H1 (cell line): Measurements from ENCODE around the gene C3orf49. TPM values are rescaled to one million over a fixed set of nuclear protein-coding genes. Genes with fewer than 3 reads are reported as not detected.

Experiments
- CTCF ChIA-PET: fragments of 300-600 bp; sonication (Branson Sonifier 250); formaldehyde crosslinking; loops from one replicate; lab custom pipeline; 2021; ENCODE audit not compliant: partially characterized antibody; lab: Charles Lee
- POLR2A ChIA-PET: fragments of 300-600 bp; sonication (Branson Sonifier 250); formaldehyde crosslinking; loops from one replicate; lab custom pipeline; 2021; ENCODE audit warnings: inconsistent platforms; ENCODE audit not compliant: partially characterized antibody; lab: Charles Lee
- DNase-seq, 2 experiments: peaks; one replicate each; pipeline versions ENCODE4 v3.0.0 to v3.0.0-alpha.2; 2010 to 2022; ENCODE audit warnings: low spot score in 2 of 2, low read depth in 1 of 2, mixed read lengths in 1 of 2
- FAIRE-seq: peaks from 2 replicates; lab custom pipeline; 2011; peaks lifted over from hg19 to GRCh38; lab: Jason Lieb, UNC
- H2AFZ ChIP-seq: 2 replicates; pipeline ENCODE4 v1.8.1; 2012; ENCODE audit warnings: low read length, inconsistent platforms
- H2AK5ac ChIP-seq: 2 replicates; pipeline ENCODE4 v1.6.1; 2013; ENCODE audit warnings: low read depth, low read length
- H2BK120ac ChIP-seq: replicated peaks from 2 replicates; pipeline ENCODE3; 2013; ENCODE audit warnings: low read depth, low read length, inconsistent platforms
- H2BK12ac ChIP-seq: 2 replicates; pipeline ENCODE4 v1.6.1; 2013; ENCODE audit warnings: low read depth, low read length
- H2BK15ac ChIP-seq: 2 replicates; pipeline ENCODE4 v1.6.1; 2013; ENCODE audit warnings: low read length
- H2BK20ac ChIP-seq: 2 replicates; pipeline ENCODE4 v1.6.1; 2013; ENCODE audit warnings: low read length
- H2BK5ac ChIP-seq: 2 replicates; pipeline ENCODE4 v1.6.1; 2013; ENCODE audit warnings: low read depth, low read length
- H3K14ac ChIP-seq: 2 replicates; pipeline ENCODE4 v1.6.1; 2013; ENCODE audit warnings: inconsistent platforms; ENCODE audit not compliant: insufficient read length
- H3K18ac ChIP-seq: 2 replicates; pipeline ENCODE4 v1.6.1; 2013; ENCODE audit warnings: low read length; ENCODE audit errors: extremely low read depth
- H3K23ac ChIP-seq: 2 replicates; pipeline ENCODE4 v1.6.1; 2013; ENCODE audit warnings: inconsistent platforms; ENCODE audit not compliant: insufficient read length
- H3K23me2 ChIP-seq: 2 replicates; pipeline ENCODE4 v1.6.1; 2013; ENCODE audit warnings: low read depth, low read length
- H3K27ac ChIP-seq: 2 replicates; pipeline ENCODE4 v1.6.1; 2011; ENCODE audit warnings: low read depth, low read length, inconsistent platforms
- H3K27me3 ChIP-seq, 4 experiments: replicated peaks in 1 of 4; 1 replicate in 1 of 4; 2 replicates in 3 of 4; pipeline versions ENCODE4 v1.6.1 to v1.8.1; 2011 to 2013; ENCODE audit warnings: low read length in 3 of 4, mild to moderate bottlenecking in 3 of 4, inconsistent platforms in 2 of 4, mixed read lengths in 2 of 4, moderate library complexity in 1 of 4; ENCODE audit not compliant: control insufficient read depth in 3 of 4, insufficient read depth in 3 of 4; ENCODE audit errors: extremely low read depth in 1 of 4
- H3K36me3 ChIP-seq, 4 experiments: 2 replicates each; pipeline versions ENCODE4 v1.6.1 to v1.8.1; 2011 to 2013; ENCODE audit warnings: mild to moderate bottlenecking in 4 of 4, low read length in 3 of 4, moderate library complexity in 2 of 4, control low read depth in 1 of 4, inconsistent platforms in 1 of 4; ENCODE audit not compliant: insufficient read depth in 4 of 4, control insufficient read depth in 2 of 4
- H3K4ac ChIP-seq: replicated peaks from 2 replicates; pipeline ENCODE3; 2013; ENCODE audit warnings: low read length, low read depth, mixed read lengths, inconsistent platforms; ENCODE audit not compliant: insufficient read length
- H3K4me1 ChIP-seq, 4 experiments: replicated peaks in 1 of 4; 1 replicate in 1 of 4; 2 replicates in 3 of 4; pipeline versions ENCODE4 v1.6.1 to v1.8.1; 2011 to 2013; ENCODE audit warnings: low read length in 3 of 4, inconsistent platforms in 2 of 4, mixed read lengths in 1 of 4; ENCODE audit not compliant: insufficient read depth in 4 of 4, control insufficient read depth in 3 of 4
- H3K4me2 ChIP-seq, 2 experiments: 2 replicates each; pipeline versions ENCODE4 v1.6.1 to v1.8.1; 2011 to 2013; ENCODE audit warnings: low read depth in 2 of 2, low read length in 2 of 2, control low read depth in 1 of 2, inconsistent platforms in 1 of 2, mild to moderate bottlenecking in 1 of 2; ENCODE audit not compliant: insufficient read depth in 1 of 2
- H3K4me3 ChIP-seq, 4 experiments: fragments of 200-600, 300-600 bp in 1 of 4; sonication (generic), shearing (Covaris generic), sonication (Bioruptor Twin) in 1 of 4; 2 replicates each; pipeline versions ENCODE4 v1.5.1 to v1.8.1; 2011 to 2016; ENCODE audit warnings: low read length in 4 of 4, low read depth in 3 of 4, control low read depth in 2 of 4, inconsistent platforms in 2 of 4, mild to moderate bottlenecking in 2 of 4, mixed read lengths in 1 of 4, moderate library complexity in 1 of 4; ENCODE audit not compliant: insufficient read depth in 2 of 4; ENCODE audit errors: extremely low read depth in 1 of 4
- H3K56ac ChIP-seq: replicated peaks from 2 replicates; pipeline ENCODE3; 2013; ENCODE audit warnings: low read depth, mild to moderate bottlenecking, mixed read lengths, low read length, inconsistent platforms; ENCODE audit not compliant: insufficient read length
- H3K79me1 ChIP-seq: 2 replicates; pipeline ENCODE4 v1.6.1; 2013; ENCODE audit warnings: low read depth, low read length, control low read depth
- H3K79me2 ChIP-seq, 2 experiments: 2 replicates each; pipeline versions ENCODE4 v1.6.1 to v1.8.1; 2012 to 2013; ENCODE audit warnings: low read length in 2 of 2, mild to moderate bottlenecking in 2 of 2, inconsistent platforms in 1 of 2; ENCODE audit not compliant: insufficient read depth in 2 of 2, control insufficient read depth in 1 of 2
- H3K9ac ChIP-seq, 4 experiments: replicated peaks in 1 of 4; 1 replicate in 1 of 4; 2 replicates in 3 of 4; pipeline versions ENCODE4 v1.6.1 to v1.8.1; 2011 to 2013; ENCODE audit warnings: low read depth in 3 of 4, low read length in 3 of 4, control low read depth in 2 of 4, mild to moderate bottlenecking in 2 of 4, moderate library complexity in 2 of 4, inconsistent platforms in 1 of 4; ENCODE audit errors: extremely low read depth in 1 of 4
- H3K9me3 ChIP-seq, 2 experiments: 2 replicates each; pipeline versions ENCODE4 v1.6.1 to v1.8.1; 2012 to 2013; ENCODE audit warnings: mild to moderate bottlenecking in 2 of 2, moderate library complexity in 2 of 2, control low read depth in 1 of 2, inconsistent platforms in 1 of 2, low read depth in 1 of 2, low read length in 1 of 2, mixed read lengths in 1 of 2; ENCODE audit not compliant: insufficient read depth in 2 of 2
- H4K20me1 ChIP-seq, 2 experiments: replicated peaks in 1 of 2; 2 replicates each; pipeline versions ENCODE3 to v1.8.1; 2011 to 2013; ENCODE audit warnings: inconsistent platforms in 2 of 2, low read length in 2 of 2, mild to moderate bottlenecking in 1 of 2; ENCODE audit not compliant: insufficient read depth in 2 of 2, control insufficient read depth in 1 of 2
- H4K5ac ChIP-seq: 2 replicates; pipeline ENCODE4 v1.6.1; 2013; ENCODE audit warnings: low read length, low read depth, mixed read lengths, inconsistent platforms; ENCODE audit not compliant: insufficient read length
- H4K8ac ChIP-seq: 2 replicates; pipeline ENCODE4 v1.8.0; 2013; ENCODE audit warnings: mild to moderate bottlenecking, moderate library complexity, low read length, inconsistent platforms; ENCODE audit not compliant: insufficient read depth; ENCODE audit errors: extremely low read depth
- H4K91ac ChIP-seq: replicated peaks from 2 replicates; pipeline ENCODE3; 2013; ENCODE audit warnings: low read length, mixed read lengths, inconsistent platforms; ENCODE audit not compliant: insufficient read length
- WGBS, 2 experiments: shearing (Covaris generic) in 1 of 2; methylation state at CpG; one replicate each; pipeline versions ENCODE4 v1.1.6 to v1.1.7; 2013 to 2015; ENCODE audit warnings: low lambda C conversion rate in 2 of 2, mixed read lengths in 2 of 2, inconsistent platforms in 1 of 2, low coverage in 1 of 2, missing lambda C conversion rate in 1 of 2; ENCODE audit not compliant: insufficient replicate concordance in 2 of 2, insufficient coverage in 1 of 2, insufficient read length in 1 of 2; ENCODE audit errors: extremely low coverage in 1 of 2, missing lambda C conversion rate in 1 of 2; 5-methylcytosine and 5-hydroxymethylcytosine counted together
- polyA plus RNA-seq, 7 experiments: library from polyadenylated mRNA; depleted of rRNA in 3 of 7; stranded (reverse) in 5 of 7; unstranded in 2 of 7; fragments of >200 nt in 5 of 7; fragments of 200-250 nt in 2 of 7; gene quantifications; 1 replicate in 5 of 7; 2 replicates in 1 of 7; 4 replicates in 1 of 7; pipeline versions ENCODE4 v1.2.1 to v1.2.3, GENCODE V29; 2011 to 2013; ENCODE audit warnings: missing spikeins in 2 of 7, mixed read lengths in 2 of 7
- total RNA-seq: library from RNA; stranded (reverse); fragmentation: NEBNext Ultra II Directional; extraction: Animal tissue kit (Norgen Biotek cat#: 25700); gene quantifications from 2 replicates; pipeline ENCODE4 v1.2.1, GENCODE V29; 2021

The C3orf49 gene
- total and polyA plus RNA-seq, 2 of the 8 experiments (the other 6 are each of a cell fraction or from before 2014, with no cell fraction given), result not detected

GRCh38 chr3:63861306-63861705, 42.2 kb downstream of the C3orf49 start:
- H2BK20ac ChIP-seq, result no peak overlapping the region
- H3K56ac ChIP-seq, result no peak overlapping the region
- no peak overlapping the region for H3K27ac ChIP-seq
- peak overlapping the region; percentile 12 to 52; a peak in 2 of 4 replicates for H3K4me2 ChIP-seq
- no peaks in the 10 kb centered on the region for H3K27me3 ChIP-seq
- DNase-seq, result no peak
- no peak overlapping the region for H2BK5ac ChIP-seq
- peaks cover 5 to 24% (median 13%) of the 10 kb centered on the region in 4 experiments for H3K4me1 ChIP-seq
- no peaks in the 10 kb centered on the region for H3K9me3 ChIP-seq
- no peak overlapping the region for H2AK5ac ChIP-seq
- 41% methylated on average over 5 of the region's 5 CpGs; no CpG with 5 or more reads in 1 of the 2 experiments for WGBS, 2 experiments
- peaks cover 6% of the 10 kb centered on the region for H3K23me2 ChIP-seq
- H2BK12ac ChIP-seq, result no peak overlapping the region
- no peaks in the 10 kb centered on the region for H3K36me3 ChIP-seq
- no peak overlapping the region for H2BK120ac ChIP-seq
- CTCF ChIA-PET, result no interaction called here
- no peak overlapping the region for H4K8ac ChIP-seq
- no peak overlapping the region for H3K23ac ChIP-seq
- H2AFZ ChIP-seq, result no peak overlapping the region
- no peak overlapping the region for H3K4me3 ChIP-seq
- peaks cover 3% of the 10 kb centered on the region; the same call in 1 of the 2 replicates for H3K79me1 ChIP-seq
- no peak overlapping the region for H4K91ac ChIP-seq
- H2BK15ac ChIP-seq, result no peak overlapping the region
- no peak overlapping the region for H3K9ac ChIP-seq
- no peak for FAIRE-seq
- H3K14ac ChIP-seq, result no peak overlapping the region
- H4K5ac ChIP-seq, result no peak overlapping the region
- no peak overlapping the region for H3K18ac ChIP-seq
- H4K20me1 ChIP-seq, result no peaks in the 10 kb centered on the region
- H3K79me2 ChIP-seq, result peaks cover 0 to 68% of the 10 kb centered on the region in 2 experiments; a peak in 2 of 4 replicates
- H3K4ac ChIP-seq, result no peak overlapping the region
- POLR2A ChIA-PET, result interaction anchor here (0.9 to 1.6 kb wide), 4 partner anchors 9 to 50 kb away, joined by 4 to 6 read pairs (median 4); partner anchors contain the start of gene SCAANT1
